ENCODE measurements around the gene TRABD2A.
"Not testable (repeated sequence)": the region's sequence is repeated elsewhere in the genome, so short reads cannot be mapped to it uniquely, and the experiment has no call there.

TRABD2A gene

GRCh38 chr2:84915675-84916074 lies 34.8 kb upstream of the TRABD2A start:
- not testable (repeated sequence) for H3K9me3 ChIP-seq (ENCODE audit: control insufficient read depth, insufficient read depth, low read depth, low read length); H3K9ac ChIP-seq (ENCODE audit: low read length); H3K27ac ChIP-seq (ENCODE audit: low read depth, low read length); H3K27me3 ChIP-seq (ENCODE audit: control insufficient read depth, insufficient read depth, low read length); H3K36me3 ChIP-seq (ENCODE audit: control insufficient read depth, insufficient read depth, low read length); H3K4me1 ChIP-seq (ENCODE audit: control insufficient read depth, insufficient read depth, low read length); H3K4me3 ChIP-seq (ENCODE audit: low read depth, low read length)

DNA sequence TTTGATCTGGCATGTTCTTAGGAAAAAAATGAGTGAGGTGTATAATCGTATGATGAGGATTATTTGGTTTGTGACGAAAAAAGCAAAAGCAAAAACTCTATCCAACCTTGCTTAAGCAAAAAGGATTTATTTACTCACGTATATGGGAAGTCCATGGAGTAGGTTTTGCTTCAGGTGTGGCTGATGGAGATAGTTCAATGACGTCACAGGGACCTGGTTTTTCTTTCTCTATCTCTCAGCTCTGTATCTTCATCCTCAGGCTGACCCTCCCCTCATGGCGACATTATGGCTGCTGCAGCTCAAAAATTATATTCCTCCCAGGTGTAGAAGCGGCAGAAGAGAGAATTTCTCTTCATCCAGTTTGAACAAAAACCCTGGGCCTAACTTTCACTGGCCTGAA lies 33.5 kb upstream of the TRABD2A start:
- peaks cover 4% of the 10 kb centered on the region for H3K36me3 ChIP-seq (ENCODE audit: control insufficient read depth, insufficient read depth, low read length)
- no peak overlapping the region for H3K9ac ChIP-seq (ENCODE audit: low read length)
- no peaks in the 10 kb centered on the region for H3K27me3 ChIP-seq (ENCODE audit: control insufficient read depth, insufficient read depth, low read length)
- H3K27ac ChIP-seq (ENCODE audit: low read depth, low read length): no peak overlapping the region
- H3K4me1 ChIP-seq (ENCODE audit: control insufficient read depth, insufficient read depth, low read length): no peaks in the 10 kb centered on the region
- H3K4me3 ChIP-seq (ENCODE audit: low read depth, low read length): no peak overlapping the region
- H3K9me3 ChIP-seq (ENCODE audit: control insufficient read depth, insufficient read depth, low read depth, low read length): peaks cover 2% of the 10 kb centered on the region; the same call in 1 of the 2 replicates

DNA sequence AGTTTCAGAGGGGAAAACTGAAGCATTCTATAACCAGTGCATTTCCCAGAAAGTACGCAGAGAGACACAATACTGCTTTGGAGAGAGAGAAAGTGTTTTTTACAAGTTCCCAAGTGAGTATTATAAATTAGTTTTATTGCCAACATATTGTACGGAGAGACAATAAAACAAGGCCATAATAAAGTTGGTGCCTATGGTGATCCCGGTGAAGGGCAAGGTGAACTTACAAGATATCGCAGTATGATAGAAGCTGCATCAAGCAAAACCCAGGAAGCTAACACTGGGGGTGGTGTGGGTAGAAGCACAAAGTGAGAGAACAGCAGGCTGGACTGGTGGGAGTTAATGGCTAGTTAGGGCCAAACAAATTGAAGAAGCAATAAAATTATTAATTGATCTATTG lies 32.1 kb upstream of the TRABD2A start:
- no peak overlapping the region for H3K27ac ChIP-seq (ENCODE audit: low read depth, low read length)
- no peaks in the 10 kb centered on the region for H3K27me3 ChIP-seq (ENCODE audit: control insufficient read depth, insufficient read depth, low read length)
- H3K9ac ChIP-seq (ENCODE audit: low read length): no peak overlapping the region
- H3K4me1 ChIP-seq (ENCODE audit: control insufficient read depth, insufficient read depth, low read length): no peaks in the 10 kb centered on the region
- H3K36me3 ChIP-seq (ENCODE audit: control insufficient read depth, insufficient read depth, low read length): peaks cover 8% of the 10 kb centered on the region
- H3K4me3 ChIP-seq (ENCODE audit: low read depth, low read length): no peak overlapping the region
- peaks cover 2% of the 10 kb centered on the region; the same call in 1 of the 2 replicates for H3K9me3 ChIP-seq (ENCODE audit: control insufficient read depth, insufficient read depth, low read depth, low read length)

DNA sequence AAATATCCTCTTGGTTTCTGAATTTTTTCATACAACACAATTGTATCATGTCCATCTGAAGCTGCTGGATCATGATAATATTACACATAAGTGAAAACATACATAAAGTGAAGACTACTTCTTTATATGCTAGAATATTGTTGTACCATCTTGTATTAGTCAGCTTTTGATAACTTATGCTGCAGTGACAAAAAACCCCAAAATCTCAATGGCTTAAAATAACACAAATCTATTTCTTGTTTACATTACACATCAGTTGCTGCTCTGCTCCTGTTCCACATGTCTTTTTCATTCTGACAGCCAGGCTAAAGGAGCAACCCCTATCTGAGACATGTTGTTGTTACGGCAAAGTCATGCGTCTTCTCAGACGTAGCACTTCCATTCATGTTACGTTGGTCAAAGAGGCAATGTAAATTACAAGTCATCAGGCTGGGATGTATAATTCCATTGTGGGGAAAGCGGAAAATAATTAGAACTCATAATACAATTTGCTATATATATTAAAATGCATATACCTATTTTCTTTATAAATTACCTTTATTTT lies 30.3 kb upstream of the TRABD2A start:
- peaks cover 13% of the 10 kb centered on the region for H3K36me3 ChIP-seq (ENCODE audit: control insufficient read depth, insufficient read depth, low read length)
- peaks cover 7% of the 10 kb centered on the region for H3K4me1 ChIP-seq (ENCODE audit: control insufficient read depth, insufficient read depth, low read length)
- no peak overlapping the region for H3K9ac ChIP-seq (ENCODE audit: low read length)
- H3K27me3 ChIP-seq (ENCODE audit: control insufficient read depth, insufficient read depth, low read length): no peaks in the 10 kb centered on the region
- no peak overlapping the region for H3K4me3 ChIP-seq (ENCODE audit: low read depth, low read length)
- H3K27ac ChIP-seq (ENCODE audit: low read depth, low read length): no peak overlapping the region
- peaks cover 2% of the 10 kb centered on the region; the same call in 1 of the 2 replicates for H3K9me3 ChIP-seq (ENCODE audit: control insufficient read depth, insufficient read depth, low read depth, low read length)

DNA sequence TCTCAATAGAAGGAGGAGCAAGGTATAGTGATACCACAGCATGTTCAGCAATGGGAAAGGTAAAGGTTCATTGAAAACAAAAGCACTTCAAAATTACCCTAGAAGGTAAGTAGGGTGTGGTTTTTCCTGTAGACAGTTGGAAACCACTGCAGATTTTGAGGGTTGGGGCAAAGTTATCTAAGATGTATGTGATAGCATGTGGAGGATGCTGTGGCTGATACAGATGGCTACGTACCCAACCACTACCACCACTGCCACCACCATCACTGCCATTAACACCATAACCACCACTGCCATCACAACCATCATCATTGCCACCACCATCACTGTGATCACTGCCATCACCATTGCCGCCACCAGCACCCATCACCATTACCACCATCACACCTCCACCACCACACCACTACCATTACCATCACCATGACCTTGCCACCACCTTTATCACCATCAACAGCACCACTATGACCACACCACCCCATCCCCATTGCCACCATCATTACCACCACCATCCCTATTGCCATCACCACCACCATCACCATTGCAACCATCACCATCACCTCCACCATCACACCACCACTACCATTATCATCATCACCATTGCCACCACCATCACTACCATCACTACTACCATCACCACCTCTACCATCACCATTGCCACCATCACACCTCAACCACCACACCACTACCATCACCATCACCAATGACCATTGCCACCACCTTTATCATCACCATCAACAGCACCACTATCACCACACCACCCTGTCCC lies 28.2 kb upstream of the TRABD2A start:
- Histone ChIP-seq H3K9me3 (ENCODE audit: control insufficient read depth, insufficient read depth, low read depth, low read length) (peaks cover 2% of the 10 kb centered on the region; the same call in 1 of the 2 replicates), H3K4me1 (ENCODE audit: control insufficient read depth, insufficient read depth, low read length) (peaks cover 11% of the 10 kb centered on the region), H3K9ac (ENCODE audit: low read length) (no peak overlapping the region), H3K27me3 (ENCODE audit: control insufficient read depth, insufficient read depth, low read length) (peaks cover 6% of the 10 kb centered on the region; the same call in 1 of the 2 replicates), H3K27ac (ENCODE audit: low read depth, low read length) (no peak overlapping the region), H3K4me3 (ENCODE audit: low read depth, low read length) (no peak overlapping the region), H3K36me3 (ENCODE audit: control insufficient read depth, insufficient read depth, low read length) (peaks cover 15% of the 10 kb centered on the region)

DNA sequence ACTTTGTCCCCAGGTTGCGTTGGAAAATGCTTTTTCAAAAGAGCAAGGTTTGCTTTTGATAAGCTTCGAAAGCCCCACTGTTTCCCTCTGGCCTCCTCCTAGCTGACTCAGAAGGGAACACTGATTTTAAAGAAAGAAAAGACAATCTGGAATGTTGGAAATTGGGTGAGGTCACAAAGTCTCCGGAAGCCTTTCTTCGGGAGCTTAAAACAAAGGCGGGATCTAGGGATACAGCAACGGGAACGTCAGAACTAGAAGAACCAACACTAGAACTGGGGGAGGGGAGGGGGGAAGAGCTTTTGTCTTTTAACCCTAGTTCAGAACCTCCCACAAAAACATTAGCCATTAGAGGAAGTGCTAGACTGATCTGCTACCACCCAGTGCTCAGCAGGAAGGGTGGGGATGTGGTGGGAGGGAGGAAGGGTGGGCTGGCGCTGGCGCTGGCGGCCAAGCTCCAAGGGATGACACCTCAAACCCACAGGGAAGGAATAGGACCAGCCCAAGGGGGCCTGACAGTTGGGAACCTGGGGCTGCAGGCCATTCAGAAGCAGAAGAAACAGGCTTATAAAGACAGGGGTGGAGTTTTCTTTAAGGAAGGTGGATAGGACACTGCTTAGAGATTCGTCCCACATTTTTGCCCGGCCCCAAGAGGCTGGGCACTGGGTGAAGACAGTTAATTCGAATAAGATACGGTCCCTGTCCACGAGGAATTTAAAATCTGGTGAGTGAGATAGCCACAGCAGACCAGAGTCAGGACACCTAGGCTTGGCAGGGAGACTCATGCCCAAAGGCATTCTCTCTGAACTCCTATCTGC lies 26.2 kb upstream of the TRABD2A start:
- peak overlapping the region; percentile 99 for H3K9ac ChIP-seq (ENCODE audit: low read length)

GRCh38 chr2:84906108-84906899 lies 25.4 kb upstream of the TRABD2A start:
- Histone ChIP-seq H3K4me1 (ENCODE audit: control insufficient read depth, insufficient read depth, low read length) (peaks cover 11% of the 10 kb centered on the region), H3K27ac (ENCODE audit: low read depth, low read length) (peak overlapping the region; percentile 92; the same call in 1 of the 2 replicates), H3K4me3 (ENCODE audit: low read depth, low read length) (peak overlapping the region; percentile 98), H3K9ac (ENCODE audit: low read length) (peak overlapping the region; percentile 99), H3K36me3 (ENCODE audit: control insufficient read depth, insufficient read depth, low read length) (peaks cover 15% of the 10 kb centered on the region), H3K27me3 (ENCODE audit: control insufficient read depth, insufficient read depth, low read length) (peaks cover 9% of the 10 kb centered on the region; the same call in 1 of the 2 replicates), H3K9me3 (ENCODE audit: control insufficient read depth, insufficient read depth, low read depth, low read length) (no peaks in the 10 kb centered on the region; the same call in 1 of the 2 replicates)

More for the DNA sequence above, 26.2 kb upstream of the TRABD2A start:
- Histone ChIP-seq H3K4me1 (ENCODE audit: control insufficient read depth, insufficient read depth, low read length) (peaks cover 11% of the 10 kb centered on the region), H3K4me3 (ENCODE audit: low read depth, low read length) (peak overlapping the region; percentile 98), H3K27ac (ENCODE audit: low read depth, low read length) (peak overlapping the region; percentile 92; the same call in 1 of the 2 replicates), H3K9me3 (ENCODE audit: control insufficient read depth, insufficient read depth, low read depth, low read length) (peaks cover 2% of the 10 kb centered on the region; the same call in 1 of the 2 replicates), H3K27me3 (ENCODE audit: control insufficient read depth, insufficient read depth, low read length) (peaks cover 9% of the 10 kb centered on the region; the same call in 1 of the 2 replicates), H3K36me3 (ENCODE audit: control insufficient read depth, insufficient read depth, low read length) (peaks cover 15% of the 10 kb centered on the region)

- no peaks in the 10 kb centered on the region; the same call in 1 of the 2 replicates for H3K9me3 ChIP-seq (ENCODE audit: control insufficient read depth, insufficient read depth, low read depth, low read length)
- H3K36me3 ChIP-seq (ENCODE audit: control insufficient read depth, insufficient read depth, low read length): peaks cover 15% of the 10 kb centered on the region
- H3K4me1 ChIP-seq (ENCODE audit: control insufficient read depth, insufficient read depth, low read length): peaks cover 11% of the 10 kb centered on the region
- peaks cover 9% of the 10 kb centered on the region; the same call in 1 of the 2 replicates for H3K27me3 ChIP-seq (ENCODE audit: control insufficient read depth, insufficient read depth, low read length)
- peak within 1 kb of the TSS; percentile 98 for H3K4me3 ChIP-seq (ENCODE audit: low read depth, low read length)
- peak within 1 kb of the TSS; percentile 99 for H3K9ac ChIP-seq (ENCODE audit: low read length)
- H3K27ac ChIP-seq (ENCODE audit: low read depth, low read length): peak within 1 kb of the TSS; percentile 92; the same call in 1 of the 2 replicates
Measured at GRCh38 chr2:84905181-84906107, 24.6 kb upstream of the TRABD2A start, which contains the start of gene TMSB10. Gene TMSB10, plus strand, starts transcription at chr2:84905656.

DNA sequence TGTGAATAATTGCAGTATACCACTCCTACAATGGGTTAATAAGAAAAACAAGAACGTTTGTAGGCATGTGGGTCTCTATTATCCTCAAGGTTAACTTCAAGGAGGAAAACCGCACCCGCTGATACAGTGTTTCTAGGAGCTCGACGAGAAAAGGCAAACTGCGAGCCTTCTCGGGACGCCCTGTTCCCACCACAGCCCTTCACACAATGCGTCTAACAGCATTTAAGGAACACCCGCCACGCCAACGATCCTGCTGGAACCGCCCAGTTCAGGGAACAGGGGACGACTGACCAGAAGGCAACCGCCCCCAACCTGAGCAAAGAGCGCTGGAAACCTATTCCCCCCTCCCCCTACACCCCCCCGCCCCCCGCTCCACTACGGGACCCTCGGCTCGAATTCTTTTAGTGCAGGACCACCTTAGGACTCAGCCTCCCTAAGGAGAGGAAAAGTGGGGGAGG lies 23.9 kb upstream of the TRABD2A start:
- peaks cover 9% of the 10 kb centered on the region for H3K27me3 ChIP-seq (ENCODE audit: control insufficient read depth, insufficient read depth, low read length)
- peak overlapping the region; percentile 88 for H3K9ac ChIP-seq (ENCODE audit: low read length)
- H3K4me1 ChIP-seq (ENCODE audit: control insufficient read depth, insufficient read depth, low read length): peaks cover 11% of the 10 kb centered on the region
- H3K4me3 ChIP-seq (ENCODE audit: low read depth, low read length): peak overlapping the region; percentile 98
- H3K27ac ChIP-seq (ENCODE audit: low read depth, low read length): no peak overlapping the region
- no peaks in the 10 kb centered on the region; the same call in 1 of the 2 replicates for H3K9me3 ChIP-seq (ENCODE audit: control insufficient read depth, insufficient read depth, low read depth, low read length)
- H3K36me3 ChIP-seq (ENCODE audit: control insufficient read depth, insufficient read depth, low read length): peaks cover 15% of the 10 kb centered on the region
